HG03439 (cell line): ENCODE data around the gene YWHAH.

Experiments used
- ATAC-seq: cut with Tn5 transposase; IDR thresholded peaks from one replicate; pipeline ENCODE4 v1.9.1; 2021; ENCODE audit warnings: mild to moderate bottlenecking, moderate library complexity; ENCODE audit not compliant: unreplicated experiment

Gene YWHAH

GRCh38 chr22:31947296-31947695 is 3.0 kb downstream of the YWHAH start:
- ATAC-seq: no peak

- ATAC-seq: no peak
Observed at GRCh38 chr22:31948002-31948401, 3.7 kb downstream of the YWHAH start.

GRCh38 chr22:31950226-31950625 is 5.9 kb downstream of the YWHAH start:
- no peak for ATAC-seq

- ATAC-seq: no peak
Observed at GRCh38 chr22:31951194-31952093, 7.1 kb downstream of the YWHAH start.

GRCh38 chr22:31952094-31952401 is 7.7 kb downstream of the YWHAH start:
- no peak for ATAC-seq

- ATAC-seq: no peak
Observed at GRCh38 chr22:31952472-31952871, 8.1 kb downstream of the YWHAH start.

- no peak for ATAC-seq
Observed at GRCh38 chr22:31953261-31953660, 8.9 kb downstream of the YWHAH start.

- no peak for ATAC-seq
Observed at GRCh38 chr22:31954535-31955523, 10.5 kb downstream of the YWHAH start.

- ATAC-seq: no peak
Observed at GRCh38 chr22:31956360-31956759, 12.0 kb downstream of the YWHAH start.

- no peak for ATAC-seq
Observed at GRCh38 chr22:31957970-31958594, 13.7 kb downstream of the YWHAH start.

GRCh38 chr22:31958625-31959239 is 14.4 kb downstream of the YWHAH start:
- ATAC-seq: no peak

- no peak for ATAC-seq
Observed at GRCh38 chr22:31960767-31961166, 16.4 kb downstream of the YWHAH start.

- no peak for ATAC-seq
Observed at GRCh38 chr22:31962387-31963125, 18.2 kb downstream of the YWHAH start.

- ATAC-seq: no peak
Observed at GRCh38 chr22:31968022-31968421, 23.7 kb downstream of the YWHAH start.

- ATAC-seq: peak; percentile 58
Observed at GRCh38 chr22:31969789-31970489, 25.6 kb downstream of the YWHAH start.

GRCh38 chr22:31970490-31971444 is 26.4 kb downstream of the YWHAH start:
- peak; percentile 73 for ATAC-seq

GRCh38 chr22:31972180-31972579 is 27.8 kb downstream of the YWHAH start:
- ATAC-seq: no peak

GRCh38 chr22:31973739-31974138 is 29.4 kb downstream of the YWHAH start:
- no peak for ATAC-seq
